Natural killer cell (primary cell): Measurements from ENCODE around the gene RAB4B. TPM values are rescaled to one million over a fixed set of nuclear protein-coding genes. Genes with fewer than 3 reads are reported as not detected.

ENCODE experiments used
- ATAC-seq, 3 donors: fragments of 150-1000 bp in 2 of 3; fragments of 200-7000 bp in 1 of 3; cut with Tn5 transposase; 1 replicate in 1 of 3; 2 replicates in 2 of 3; pipeline ENCODE4 v1.10.0; 2021; ENCODE audit warnings: mild to moderate bottlenecking in 2 of 3, moderate library complexity in 2 of 3
- DNase-seq, 2 donors: peaks; one replicate each; pipeline versions ENCODE4 v3.0.0 to v3.0.0-alpha.2; 2013 to 2021; ENCODE audit warnings: mixed read lengths in 1 of 2
- H3K27ac ChIP-seq: one replicate; pipeline ENCODE4 v1.5.1; 2013; ENCODE audit warnings: mild to moderate bottlenecking, low read length
- H3K27me3 ChIP-seq: one replicate; pipeline ENCODE4 v1.6.1; 2013; ENCODE audit warnings: low read length; ENCODE audit not compliant: control insufficient read depth, insufficient read depth
- H3K36me3 ChIP-seq: one replicate; pipeline ENCODE4 v1.6.1; 2013; ENCODE audit warnings: low read length; ENCODE audit not compliant: control insufficient read depth, insufficient read depth
- H3K4me1 ChIP-seq: one replicate; pipeline ENCODE4 v1.6.1; 2013; ENCODE audit warnings: low read length; ENCODE audit not compliant: control insufficient read depth, insufficient read depth
- H3K4me3 ChIP-seq: one replicate; pipeline ENCODE4 v1.5.1; 2013; ENCODE audit warnings: low read length
- H3K9me3 ChIP-seq: one replicate; pipeline ENCODE4 v1.6.1; 2013; ENCODE audit warnings: low read length; ENCODE audit not compliant: control insufficient read depth, insufficient read depth
- H3K27ac Mint-ChIP-seq, 2 donors: one replicate each; pipeline ENCODE4 v1.8.0; 2022; ENCODE audit warnings: mild to moderate bottlenecking in 2 of 2, mixed read lengths in 2 of 2, moderate library complexity in 1 of 2
- H3K27me3 Mint-ChIP-seq, 2 donors: one replicate each; pipeline ENCODE4 v1.8.0; 2022; ENCODE audit warnings: low read depth in 2 of 2, mixed read lengths in 2 of 2
- H3K36me3 Mint-ChIP-seq: one replicate; pipeline ENCODE4 v1.8.0; 2022; ENCODE audit warnings: mixed read lengths
- H3K4me1 Mint-ChIP-seq, 2 donors: one replicate each; pipeline ENCODE4 v1.8.0; 2022; ENCODE audit warnings: mixed read lengths in 2 of 2
- H3K4me3 Mint-ChIP-seq: one replicate; pipeline ENCODE4 v1.8.0; 2022; ENCODE audit warnings: mild to moderate bottlenecking, moderate library complexity, mixed read lengths
- H3K9me3 Mint-ChIP-seq, 2 donors: one replicate each; pipeline ENCODE4 v1.8.0; 2022; ENCODE audit warnings: mixed read lengths in 2 of 2
- CTCF ChIP-seq: fragments of 200-600 bp; IDR thresholded peaks from one replicate; pipeline ENCODE4 v1.8.0; 2022; ENCODE audit warnings: antibody characterized with exemption
- WGBS: methylation state at CpG from one replicate; pipeline ENCODE4 v1.1.7; 2013; ENCODE audit warnings: missing lambda C conversion rate; ENCODE audit not compliant: insufficient coverage; 5-methylcytosine and 5-hydroxymethylcytosine counted together
- intact Hi-C: fragments of 100-400 bp; cut with micrococcal nuclease; formaldehyde crosslinking; loops from one replicate; pipeline ENCODE4 v1.14.2; 2022
- total RNA-seq, 4 donors: library from RNA; stranded (reverse); fragments of 120-200 nt in 1 of 4; gene quantifications; one replicate each; pipeline versions ENCODE4 v1.2.3 to v1.2.4, GENCODE V29; 2013 to 2022

The RAB4B gene
- total RNA-seq, 3 donors from 2014 or later (not counting 1 experiment from before 2014, with no cell fraction given), result 97.8 to 99.8 (median 98.6) TPM

DNA sequence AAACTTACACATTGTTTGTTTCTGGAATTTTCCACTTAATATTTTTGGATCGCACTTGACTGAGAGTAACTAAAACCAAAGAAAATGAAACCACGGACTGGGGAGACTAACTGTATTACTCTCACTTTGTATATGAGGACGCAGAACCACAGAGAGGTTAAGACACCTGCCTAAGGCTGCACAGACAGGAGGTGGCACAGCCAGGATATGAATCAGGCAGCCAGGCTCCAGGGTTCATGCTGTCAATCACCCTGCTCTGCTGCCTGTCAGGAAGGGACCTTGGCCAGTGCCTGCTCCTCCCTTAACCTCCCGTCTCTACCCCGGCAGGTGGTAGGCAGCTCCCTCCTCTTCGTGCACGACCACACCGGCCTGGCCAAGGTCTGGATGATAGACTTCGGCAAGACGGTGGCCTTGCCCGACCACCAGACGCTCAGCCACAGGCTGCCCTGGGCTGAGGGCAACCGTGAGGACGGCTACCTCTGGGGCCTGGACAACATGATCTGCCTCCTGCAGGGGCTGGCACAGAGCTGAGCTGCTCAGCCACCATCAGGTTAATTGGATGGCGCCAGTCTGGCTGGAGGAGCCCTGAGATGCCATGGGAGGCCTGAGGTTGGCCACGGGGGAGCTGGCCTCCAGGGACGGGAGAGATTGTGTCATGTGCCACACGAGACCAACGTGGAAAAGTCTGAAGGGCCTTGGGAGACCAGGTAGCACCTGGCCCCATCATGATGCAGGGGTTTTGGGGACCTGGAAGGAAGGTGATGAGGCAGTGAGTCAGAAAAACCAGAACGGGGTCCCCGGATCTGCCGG, 38.8 kb upstream of the RAB4B start:
- H3K27ac ChIP-seq, result no peak overlapping the region
- Mint-ChIP-seq H3K27me3 (no peaks in the 10 kb centered on the region), H3K4me1 (no peaks in the 10 kb centered on the region), H3K36me3 (peaks cover under 1% of the 10 kb centered on the region), H3K27ac (no peak overlapping the region), H3K4me3 (no peak overlapping the region), H3K9me3 (no peaks in the 10 kb centered on the region)
- H3K9me3 ChIP-seq, result no peaks in the 10 kb centered on the region
- intact Hi-C loops, result no loop called here
- WGBS, result 91% methylated on average over 22 of the region's 22 CpGs
- DNase-seq (no peak), ATAC-seq (no peak)
- H3K4me1 ChIP-seq, result no peaks in the 10 kb centered on the region
- no peak for TF ChIP-seq CTCF
- H3K27me3 ChIP-seq, result no peaks in the 10 kb centered on the region
- no peak overlapping the region for H3K4me3 ChIP-seq
- peaks cover 29% of the 10 kb centered on the region for H3K36me3 ChIP-seq

- Histone ChIP-seq H3K4me3 (no peak overlapping the region), H3K27me3 (no peaks in the 10 kb centered on the region), H3K27ac (no peak overlapping the region), H3K4me1 (no peaks in the 10 kb centered on the region), H3K9me3 (no peaks in the 10 kb centered on the region), H3K36me3 (peaks cover 25% of the 10 kb centered on the region)
- intact Hi-C loops, result no loop called here
- ATAC-seq (no peak), DNase-seq (no peak)
- no peaks in the 10 kb centered on the region for H3K27me3 Mint-ChIP-seq
- TF ChIP-seq CTCF, result no peak
- H3K4me3 Mint-ChIP-seq, result no peak overlapping the region
- H3K27ac Mint-ChIP-seq, result no peak overlapping the region
- 91% methylated on average over 16 of the region's 16 CpGs for WGBS
- H3K36me3 Mint-ChIP-seq, result no peaks in the 10 kb centered on the region
- H3K9me3 Mint-ChIP-seq, result no peaks in the 10 kb centered on the region
- H3K4me1 Mint-ChIP-seq, result no peaks in the 10 kb centered on the region
These were observed 38.0 kb upstream of the RAB4B start for GRCh38 chr19:40739871-40740703.

DNA sequence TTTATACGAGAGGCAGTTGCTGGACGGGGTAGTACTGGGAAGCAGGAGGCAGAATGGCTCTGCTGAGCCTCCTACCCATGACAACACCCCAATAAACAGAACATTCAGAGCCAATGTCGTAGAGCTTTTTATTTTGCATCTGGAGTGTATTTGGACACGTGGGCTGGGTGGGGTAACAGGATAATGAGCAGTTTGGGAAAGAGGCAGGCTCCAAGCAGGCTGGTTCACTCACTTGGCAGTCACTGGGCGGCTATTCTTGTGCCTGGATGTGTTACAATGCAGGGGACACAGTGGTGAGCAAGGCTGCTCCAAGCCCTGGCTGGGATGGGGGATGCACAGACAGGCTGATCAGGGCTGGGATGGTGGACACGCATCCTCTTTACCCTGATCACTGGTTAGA, 37.3 kb upstream of the RAB4B start:
- H3K36me3 Mint-ChIP-seq, result no peaks in the 10 kb centered on the region
- no peak overlapping the region for H3K27ac Mint-ChIP-seq

More for the DNA sequence above, 37.3 kb upstream of the RAB4B start:
- no peaks in the 10 kb centered on the region for H3K4me1 ChIP-seq
- WGBS, result 91% methylated on average over 6 of the region's 6 CpGs
- Mint-ChIP-seq H3K4me1 (no peaks in the 10 kb centered on the region), H3K4me3 (no peak overlapping the region), H3K27me3 (no peaks in the 10 kb centered on the region), H3K9me3 (no peaks in the 10 kb centered on the region)
- no peaks in the 10 kb centered on the region for H3K27me3 ChIP-seq
- intact Hi-C loops, result no loop called here
- H3K36me3 ChIP-seq, result peaks cover 19% of the 10 kb centered on the region
- no peak for TF ChIP-seq CTCF
- no peaks in the 10 kb centered on the region for H3K9me3 ChIP-seq
- H3K27ac ChIP-seq, result no peak overlapping the region
- DNase-seq (no peak), ATAC-seq (no peak)
- no peak overlapping the region for H3K4me3 ChIP-seq
